Measurements from ENCODE around the gene PACSIN2.
A peak's percentile ranks its signal among the peaks of the same experiment; 100 is the strongest.

Gene PACSIN2

GRCh38 chr22:42994276-42994916 is 20.6 kb downstream of the PACSIN2 start:
- DNase-seq (ENCODE audit: insufficient read length, low spot score), result no peak
- no peak for FAIRE-seq

- DNase-seq (ENCODE audit: insufficient read length, low spot score) (no peak), FAIRE-seq (no peak)
These were observed 21.2 kb downstream of the PACSIN2 start for GRCh38 chr22:42993651-42994275.

GRCh38 chr22:42992886-42993479 is 22.0 kb downstream of the PACSIN2 start:
- FAIRE-seq (no peak), DNase-seq (ENCODE audit: insufficient read length, low spot score) (no peak)

- FAIRE-seq (no peak), DNase-seq (ENCODE audit: insufficient read length, low spot score) (no peak)
These were observed 22.9 kb downstream of the PACSIN2 start for GRCh38 chr22:42992092-42992491.

GRCh38 chr22:42991010-42991651 is 23.8 kb downstream of the PACSIN2 start:
- FAIRE-seq, result peak; percentile 77
- DNase-seq (ENCODE audit: insufficient read length, low spot score), result no peak

- peak; percentile 86 for FAIRE-seq
- peak; percentile 74 for DNase-seq (ENCODE audit: insufficient read length, low spot score)
These were observed 24.7 kb downstream of the PACSIN2 start for GRCh38 chr22:42990131-42990838.

- no peak for FAIRE-seq
These were observed 28.8 kb downstream of the PACSIN2 start for GRCh38 chr22:42986115-42986514.

GRCh38 chr22:42985531-42985905 is 29.4 kb downstream of the PACSIN2 start:
- FAIRE-seq, result no peak
- no peak for DNase-seq (ENCODE audit: insufficient read length, low spot score)

More at GRCh38 chr22:42986115-42986514, 28.8 kb downstream of the PACSIN2 start:
- no peak for DNase-seq (ENCODE audit: insufficient read length, low spot score)

GRCh38 chr22:42984814-42985530 is 30.0 kb downstream of the PACSIN2 start:
- FAIRE-seq (no peak), DNase-seq (ENCODE audit: insufficient read length, low spot score) (no peak)

- FAIRE-seq (no peak), DNase-seq (ENCODE audit: insufficient read length, low spot score) (no peak)
These were observed 30.6 kb downstream of the PACSIN2 start for GRCh38 chr22:42984397-42984796.

- FAIRE-seq (no peak), DNase-seq (ENCODE audit: insufficient read length, low spot score) (no peak)
These were observed 31.5 kb downstream of the PACSIN2 start for GRCh38 chr22:42983470-42983869.

GRCh38 chr22:42979606-42980005 is 35.3 kb downstream of the PACSIN2 start:
- no peak for DNase-seq (ENCODE audit: insufficient read length, low spot score)
- no peak for FAIRE-seq

GRCh38 chr22:42978453-42979103 is 36.4 kb downstream of the PACSIN2 start:
- FAIRE-seq (no peak), DNase-seq (ENCODE audit: insufficient read length, low spot score) (no peak)

- FAIRE-seq, result no peak
- DNase-seq (ENCODE audit: insufficient read length, low spot score), result no peak
These were observed 37.4 kb downstream of the PACSIN2 start for GRCh38 chr22:42977569-42977968.

GRCh38 chr22:42976217-42976933 is 38.6 kb downstream of the PACSIN2 start:
- no peak for DNase-seq (ENCODE audit: insufficient read length, low spot score)
- no peak for FAIRE-seq

- DNase-seq (ENCODE audit: insufficient read length, low spot score), result no peak
These were observed 40.7 kb downstream of the PACSIN2 start for GRCh38 chr22:42974223-42974622.

GRCh38 chr22:42973536-42973881 is 41.4 kb downstream of the PACSIN2 start:
- DNase-seq (ENCODE audit: insufficient read length, low spot score), result no peak
- no peak for FAIRE-seq

More at GRCh38 chr22:42974223-42974622, 40.7 kb downstream of the PACSIN2 start:
- no peak for FAIRE-seq

GRCh38 chr22:42972649-42973535 is 42.1 kb downstream of the PACSIN2 start:
- FAIRE-seq (no peak), DNase-seq (ENCODE audit: insufficient read length, low spot score) (no peak)

All from HTR-8/SVneo (cell line).